ENCODE data around the gene TMEM222.

Gene TMEM222

DNA sequence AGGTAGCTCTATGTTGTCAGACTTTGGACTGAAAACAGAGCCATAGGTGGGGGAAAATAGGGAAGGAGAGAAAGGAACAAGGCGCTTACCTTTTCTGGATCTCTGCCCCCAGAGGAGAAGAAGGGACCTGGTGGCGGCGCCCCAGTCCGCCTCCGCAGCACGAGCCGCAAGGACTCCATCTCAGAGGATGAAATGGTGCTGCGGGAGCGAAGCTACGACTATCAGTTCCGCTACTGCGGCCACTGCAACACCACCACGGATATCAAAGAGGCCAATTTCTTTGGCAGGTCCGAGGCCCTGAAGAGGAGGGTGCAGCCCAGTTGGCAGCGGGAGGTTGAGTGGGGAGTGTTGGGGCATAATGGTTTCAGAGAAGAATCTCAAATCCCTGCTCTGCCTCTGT, 18.5 kb upstream of the TMEM222 start:
- DNase-seq: no peak

DNA sequence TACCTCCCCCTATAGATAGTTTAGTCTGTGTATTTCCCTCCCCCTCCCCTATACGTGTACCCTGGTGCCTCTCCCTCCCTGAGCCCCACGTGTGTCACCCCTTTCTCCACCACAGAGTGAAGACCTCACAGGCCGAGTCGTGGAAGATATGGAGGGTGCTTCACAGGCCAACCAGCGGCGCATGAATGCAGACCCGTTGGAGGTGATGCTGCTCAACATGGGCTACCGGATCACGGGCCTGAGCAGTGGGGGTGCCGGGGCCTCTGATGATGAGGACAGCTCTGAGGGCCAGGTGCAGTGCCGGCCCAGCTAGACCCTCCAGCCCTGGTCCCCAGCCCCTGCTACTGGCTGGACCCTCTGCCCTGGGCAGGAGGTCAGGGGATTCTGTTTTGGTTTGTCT, 15.9 kb upstream of the TMEM222 start:
- DNase-seq: no peak

DNA sequence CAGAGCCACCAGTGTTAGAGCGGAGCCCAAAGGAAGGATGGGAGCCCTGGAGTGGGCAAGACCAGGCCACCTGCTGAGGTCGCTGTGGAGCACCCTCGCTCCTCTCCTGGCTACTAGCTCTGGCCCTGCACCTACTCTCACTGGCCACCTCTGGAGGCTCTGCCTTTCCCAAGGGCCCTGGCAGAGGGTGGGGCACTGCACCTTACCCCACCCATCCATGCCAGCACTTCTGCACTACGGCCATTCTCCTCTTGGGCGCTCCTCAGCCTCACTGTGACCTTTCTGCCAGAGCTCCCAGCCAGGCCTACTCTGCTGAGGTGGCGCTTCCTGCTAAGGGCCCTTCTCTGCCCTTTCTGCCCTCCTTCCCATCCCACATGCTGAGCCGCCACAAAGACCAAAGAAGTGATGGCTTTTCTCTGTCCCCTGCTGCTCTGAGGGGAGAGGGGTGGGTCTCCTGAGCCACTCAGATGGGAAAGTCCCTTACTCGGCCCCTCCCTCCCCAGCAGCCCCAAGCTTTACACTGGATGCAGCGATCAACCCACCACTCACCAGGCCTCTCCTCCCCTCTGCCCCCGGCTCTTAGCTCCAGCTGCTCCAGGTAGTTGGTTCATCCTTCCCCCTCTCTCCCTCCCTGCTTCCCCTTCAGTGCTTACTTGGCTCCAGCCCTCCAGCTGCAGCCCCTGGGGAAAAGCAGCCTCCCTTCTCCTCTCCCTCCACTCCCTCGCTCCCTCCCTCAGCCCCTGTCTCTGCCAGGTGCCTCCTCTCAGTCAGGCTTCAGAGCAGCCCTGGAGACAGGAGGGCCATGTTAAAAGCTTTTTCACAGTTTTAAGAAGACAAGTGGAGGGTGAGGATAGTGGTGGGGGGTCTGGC, 14.8 kb upstream of the TMEM222 start:
- DNase-seq: peak; percentile 51

DNA sequence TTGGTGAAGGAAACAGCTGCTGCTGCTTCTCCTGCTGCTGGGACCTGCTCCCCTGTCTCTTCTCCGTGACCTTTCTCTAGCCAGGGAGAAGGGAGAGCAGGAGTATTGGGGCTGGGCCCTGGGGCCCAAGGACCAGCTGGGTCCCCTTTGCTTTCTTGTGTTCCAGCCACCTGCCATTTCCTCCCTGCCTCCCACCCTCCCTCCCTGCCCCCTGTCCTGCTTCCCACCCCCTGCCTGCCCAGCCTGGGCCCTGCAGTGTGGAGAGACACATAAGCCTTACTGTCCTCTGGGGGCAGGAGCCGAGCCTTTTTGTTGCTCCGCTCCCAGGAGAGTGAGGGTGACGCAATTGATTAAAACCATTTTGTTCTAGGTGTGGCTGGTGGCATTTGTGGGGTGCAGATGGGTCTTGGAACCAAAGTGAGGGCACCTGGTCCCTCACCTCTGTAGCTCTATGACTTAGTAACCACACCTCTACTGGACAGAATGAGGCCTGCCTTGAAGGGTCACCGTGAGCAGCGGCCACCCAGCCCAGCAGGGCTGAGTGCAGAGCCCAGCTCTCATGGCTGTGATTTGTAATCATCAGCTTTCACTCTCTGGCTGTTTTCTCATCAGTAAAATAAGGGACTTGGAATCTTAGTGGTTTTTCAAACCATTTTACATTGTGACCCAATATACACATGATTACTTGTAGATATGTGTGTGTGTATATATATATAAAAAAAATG, 13.9 kb upstream of the TMEM222 start:
- no peak for DNase-seq

DNA sequence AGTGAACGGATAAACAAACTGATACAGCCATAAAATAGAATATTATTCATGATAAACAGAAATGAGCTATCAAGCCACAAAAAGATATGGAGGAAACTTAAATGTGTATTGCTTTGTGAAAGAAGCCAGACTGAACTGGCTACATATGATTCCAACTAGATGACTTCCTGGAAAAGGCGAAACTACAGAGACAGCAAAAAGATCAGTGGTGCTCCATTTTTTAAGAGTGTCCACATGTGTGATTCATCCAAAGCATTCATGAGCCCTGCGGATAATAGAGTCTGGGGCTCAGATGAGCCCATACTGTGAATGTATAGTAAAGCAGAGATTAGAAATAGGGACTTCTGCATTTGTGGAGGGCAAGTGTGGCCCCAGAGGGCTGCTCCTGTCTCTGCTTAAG, 7.8 kb upstream of the TMEM222 start:
- no peak for DNase-seq

DNA sequence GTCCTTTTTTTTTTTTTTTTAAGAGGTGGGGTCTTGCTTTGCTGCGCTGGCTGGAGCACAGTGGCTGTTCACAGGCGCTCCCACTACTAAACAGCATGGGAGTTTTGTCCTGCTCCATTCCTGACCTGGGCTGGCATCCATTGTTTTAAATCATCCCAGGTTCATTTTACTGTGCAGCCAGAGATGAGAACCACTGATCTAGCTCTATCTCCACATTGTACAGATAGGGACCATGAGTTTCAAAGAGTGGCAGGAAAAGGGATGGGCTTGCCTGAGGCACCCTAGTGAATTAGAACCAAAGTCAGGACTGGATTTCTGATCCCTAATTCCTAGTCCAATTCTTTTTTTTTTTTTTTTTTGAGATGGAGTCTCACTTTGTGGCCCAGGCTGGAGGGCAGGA, 7.2 kb upstream of the TMEM222 start:
- DNase-seq: no peak

DNA sequence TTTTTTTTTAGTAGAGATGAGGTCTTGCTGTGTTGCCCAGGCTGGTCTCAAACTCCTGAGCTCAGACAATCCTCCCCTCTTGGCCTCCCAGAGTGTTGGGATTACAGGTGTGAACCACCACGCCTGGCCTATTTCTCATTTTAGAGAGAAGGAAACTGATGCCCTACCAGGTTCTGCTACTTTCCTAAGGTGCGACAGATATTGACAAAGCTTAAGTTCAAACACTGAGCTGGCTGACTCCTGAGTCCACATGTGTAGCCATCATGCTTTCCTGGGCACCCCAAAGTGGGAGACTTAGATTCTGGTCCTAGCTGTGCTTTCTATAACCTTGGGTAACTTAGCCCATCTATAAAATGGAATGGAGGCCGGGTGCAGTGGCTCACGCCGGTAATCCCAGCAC, 5.1 kb upstream of the TMEM222 start:
- no peak for DNase-seq

DNA sequence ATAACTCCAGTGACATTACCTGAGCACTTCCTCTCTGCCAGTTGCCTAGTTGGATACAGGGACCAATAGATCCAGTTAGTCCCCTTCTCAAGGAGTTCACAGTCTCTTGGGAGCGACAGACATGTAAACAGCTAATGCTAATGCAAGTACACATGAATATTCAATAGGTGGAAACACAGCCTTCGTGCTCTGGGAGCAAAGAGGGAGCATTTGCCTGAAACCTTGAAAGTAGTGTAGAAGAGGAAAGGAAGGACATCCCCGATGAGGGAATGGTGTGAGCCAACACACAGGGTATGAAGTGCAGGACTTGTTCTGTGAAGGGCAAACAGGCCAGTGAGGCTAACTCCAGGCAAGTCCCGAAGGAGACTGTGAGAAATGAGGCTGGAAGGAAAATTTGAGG, 3.8 kb upstream of the TMEM222 start:
- no peak for DNase-seq

DNA sequence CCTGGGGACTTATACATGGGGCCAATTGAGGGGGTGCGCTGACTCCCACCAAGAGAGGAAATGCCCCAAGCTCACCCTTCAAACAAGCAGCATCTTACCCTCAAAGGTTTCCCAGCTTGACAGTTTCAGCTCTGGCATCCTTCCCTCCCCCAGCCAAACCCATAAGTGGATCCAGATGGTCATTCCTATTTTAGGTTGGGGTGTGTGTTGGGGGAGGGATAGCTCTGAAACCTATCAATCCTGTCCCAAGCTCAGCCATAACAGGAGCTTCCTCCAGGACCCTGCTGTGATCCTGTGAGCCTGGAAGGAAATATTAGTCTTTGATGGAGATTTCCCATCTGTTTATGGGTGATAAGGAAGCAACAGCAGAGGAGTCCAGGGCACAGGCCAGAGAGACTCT, 3.4 kb upstream of the TMEM222 start:
- DNase-seq: no peak

DNA sequence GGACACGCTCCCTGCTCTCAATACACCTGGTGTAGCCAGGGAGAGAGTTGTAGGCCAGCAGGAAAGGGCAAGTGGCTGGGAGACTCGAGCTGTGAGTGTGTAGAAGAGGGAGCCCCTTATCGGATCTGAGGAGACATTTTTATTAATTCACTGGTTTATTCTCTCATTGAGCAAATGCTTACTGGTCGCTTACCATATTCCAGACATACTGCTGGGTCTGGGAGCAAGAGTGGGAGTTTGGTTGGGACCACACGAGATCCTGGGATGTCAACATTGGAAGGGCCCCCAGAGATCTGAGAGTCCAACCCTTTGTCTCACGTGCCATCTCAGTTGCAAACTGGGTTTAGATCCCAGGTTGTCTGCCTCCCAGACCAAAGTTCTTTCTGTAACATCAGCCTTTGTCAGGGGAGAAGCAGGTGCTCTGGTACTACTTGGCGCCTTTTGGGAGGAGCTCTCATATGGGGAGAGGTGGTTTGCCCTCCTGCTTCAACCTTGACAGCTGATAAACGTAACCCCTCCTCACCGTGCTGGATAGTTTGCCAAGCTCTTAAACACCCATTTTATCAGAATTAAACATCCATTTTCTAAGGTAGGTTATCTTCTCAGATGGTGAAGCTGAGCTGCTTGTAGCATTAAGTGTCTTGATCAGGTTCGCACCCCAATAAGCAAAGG, 742 bp downstream of the TMEM222 start:
- no peak for DNase-seq

DNA sequence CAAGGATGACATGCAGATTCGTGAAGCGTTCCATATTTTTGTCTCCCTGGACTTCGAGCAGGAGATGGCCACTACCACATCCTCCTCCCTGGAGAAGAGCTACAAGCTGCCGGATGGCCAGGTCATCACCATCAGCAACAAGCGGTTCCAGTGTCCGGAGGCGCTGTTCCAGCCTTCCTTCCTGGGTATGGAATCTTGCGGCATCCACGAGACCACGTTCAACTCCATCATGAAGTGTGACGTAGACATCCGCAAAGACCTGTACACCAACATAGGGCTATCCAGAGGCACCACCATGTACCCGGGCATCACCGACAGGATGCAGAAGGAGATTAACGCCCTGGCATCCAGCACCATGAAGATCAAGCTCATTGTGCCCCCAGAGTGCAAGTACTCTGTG, 3.3 kb downstream of the TMEM222 start:
- DNase-seq: no peak

DNA sequence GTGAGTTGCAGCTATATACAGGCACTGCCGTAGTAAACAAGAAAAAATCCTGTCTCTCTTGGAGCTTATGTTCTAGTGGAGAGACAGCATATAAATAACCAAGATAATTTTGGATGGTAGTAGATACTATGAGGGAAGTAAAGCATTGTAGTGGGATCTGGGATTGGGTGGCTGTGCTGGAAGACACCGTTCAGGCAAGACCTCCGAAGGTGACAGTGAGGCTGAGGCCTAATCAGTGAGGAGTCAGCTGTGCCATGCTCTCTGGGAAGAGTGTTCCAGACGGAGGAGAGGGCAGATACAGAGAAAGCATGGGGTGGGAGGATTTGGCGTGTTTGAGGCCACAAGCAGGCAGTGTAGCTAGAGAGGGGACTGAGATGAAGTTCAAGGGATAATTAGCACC, 6.0 kb downstream of the TMEM222 start:
- no peak for DNase-seq

DNA sequence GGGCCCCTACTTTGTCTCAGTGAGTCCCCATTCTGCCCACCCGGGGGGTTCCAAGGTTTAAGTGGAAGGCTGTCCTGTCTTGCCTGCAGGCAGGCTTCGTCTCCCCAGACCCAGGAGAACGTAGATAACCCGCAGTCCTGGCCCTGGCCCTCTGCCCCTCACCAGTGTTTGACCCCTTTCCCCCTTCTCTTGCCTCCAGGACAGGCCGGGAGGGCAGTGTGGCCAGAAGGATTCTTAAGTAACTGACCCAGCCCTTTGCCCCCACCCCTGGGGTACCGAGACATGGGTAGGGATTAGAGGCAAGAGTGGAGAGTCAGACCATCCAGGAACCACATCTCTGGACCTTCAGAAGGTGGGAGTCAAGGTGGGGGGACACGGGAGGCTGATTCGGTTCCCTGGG, 8.8 kb downstream of the TMEM222 start:
- DNase-seq: no peak

DNA sequence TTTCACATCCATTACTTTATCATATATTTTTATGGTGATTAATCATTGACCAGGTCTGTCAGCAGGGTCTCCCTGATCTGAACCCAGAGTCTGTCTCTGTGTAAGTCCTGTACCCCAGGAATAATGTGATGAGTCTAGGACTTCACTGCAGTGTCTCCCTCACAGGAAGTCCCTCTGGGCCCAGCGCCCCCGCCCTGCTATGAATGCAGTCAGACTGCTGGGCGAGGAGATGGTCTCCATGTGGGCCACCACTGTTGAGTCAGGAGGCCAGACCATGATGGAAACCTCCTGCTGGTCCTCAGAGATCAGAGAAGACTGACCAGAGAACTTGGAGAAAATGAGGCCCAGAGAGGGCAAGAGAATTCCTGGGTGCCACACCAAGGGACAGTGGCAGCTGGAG, 9.5 kb downstream of the TMEM222 start:
- no peak for DNase-seq

DNA sequence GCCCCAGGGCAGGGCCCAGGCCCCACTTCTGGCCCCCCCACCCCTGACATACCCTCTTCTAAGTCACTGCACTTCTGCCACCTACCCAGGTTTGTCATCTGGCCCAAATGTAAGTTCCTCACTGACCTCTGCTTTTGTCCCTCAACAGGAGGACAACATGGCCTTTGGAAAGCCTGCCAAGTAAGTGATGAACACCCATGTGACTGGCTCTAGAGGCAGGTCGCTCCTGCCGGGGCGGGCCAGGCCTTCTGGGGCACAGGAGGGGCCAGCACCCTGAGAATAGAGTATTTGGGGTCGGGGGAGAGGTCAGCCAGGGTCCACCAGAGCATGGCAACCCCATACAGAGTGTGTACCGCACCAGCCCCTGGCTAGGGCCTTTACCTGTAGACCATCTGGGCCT, 10.0 kb downstream of the TMEM222 start:
- DNase-seq: no peak

DNA sequence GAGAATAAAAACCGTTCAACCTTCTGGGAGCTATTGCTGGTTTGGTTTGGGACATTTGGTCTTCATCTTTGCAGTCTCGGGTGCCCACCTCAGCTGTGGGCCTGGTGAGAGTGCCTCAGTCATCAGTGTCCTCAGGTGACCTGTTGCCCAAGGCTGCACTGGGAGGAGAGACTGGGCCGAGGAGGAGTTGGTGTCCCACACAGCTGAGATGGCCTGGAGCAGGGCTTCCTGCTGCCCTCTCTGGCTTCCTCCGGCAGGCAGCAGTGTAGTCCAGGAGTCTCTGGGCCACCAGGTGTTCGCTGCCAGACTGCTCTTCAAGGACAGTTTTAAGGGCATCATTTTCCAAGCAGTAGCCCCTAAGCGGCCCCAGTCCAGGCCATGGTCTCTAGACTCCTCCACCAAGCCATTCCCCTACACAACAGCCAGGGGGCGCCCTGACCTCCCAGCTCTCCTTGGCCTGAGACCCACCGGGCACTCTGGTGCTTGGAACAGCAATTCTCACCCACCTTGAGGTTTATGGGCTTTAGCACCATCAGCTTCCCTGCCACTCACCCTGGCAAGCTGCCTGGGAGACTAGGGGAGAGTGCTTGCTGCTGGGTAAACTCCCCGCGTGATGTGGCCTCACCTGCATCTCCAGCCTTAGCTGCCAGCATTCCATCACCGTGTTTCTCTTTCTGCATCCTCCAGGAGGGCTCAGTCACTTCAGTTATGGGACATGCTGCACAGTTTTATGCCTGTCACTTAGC, 10.7 kb downstream of the TMEM222 start:
- no peak for DNase-seq

DNA sequence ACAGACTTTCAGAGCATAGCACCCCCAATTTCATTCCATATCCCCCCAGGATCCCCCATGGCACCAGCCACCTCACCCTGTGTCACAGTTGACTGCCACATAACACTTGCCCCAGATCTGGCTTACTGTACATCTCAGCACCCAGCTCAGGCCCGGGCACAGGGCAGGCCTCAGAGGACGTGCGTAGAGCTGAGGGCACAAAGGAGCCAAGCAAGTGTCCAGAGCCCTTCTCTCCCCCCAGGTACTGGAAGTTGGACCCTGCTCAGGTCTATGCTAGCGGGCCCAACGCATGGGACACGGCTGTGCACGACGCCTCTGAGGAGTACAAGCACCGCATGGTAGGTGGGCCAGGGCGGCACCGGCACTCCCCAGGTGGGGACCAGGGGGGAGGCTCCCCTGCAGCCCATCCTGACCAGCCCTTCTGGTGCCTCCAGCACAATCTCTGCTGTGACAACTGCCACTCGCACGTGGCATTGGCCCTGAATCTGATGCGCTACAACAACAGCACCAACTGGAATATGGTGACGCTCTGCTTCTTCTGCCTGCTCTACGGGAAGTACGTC, 11.8 kb downstream of the TMEM222 start:
- no peak for DNase-seq

DNA sequence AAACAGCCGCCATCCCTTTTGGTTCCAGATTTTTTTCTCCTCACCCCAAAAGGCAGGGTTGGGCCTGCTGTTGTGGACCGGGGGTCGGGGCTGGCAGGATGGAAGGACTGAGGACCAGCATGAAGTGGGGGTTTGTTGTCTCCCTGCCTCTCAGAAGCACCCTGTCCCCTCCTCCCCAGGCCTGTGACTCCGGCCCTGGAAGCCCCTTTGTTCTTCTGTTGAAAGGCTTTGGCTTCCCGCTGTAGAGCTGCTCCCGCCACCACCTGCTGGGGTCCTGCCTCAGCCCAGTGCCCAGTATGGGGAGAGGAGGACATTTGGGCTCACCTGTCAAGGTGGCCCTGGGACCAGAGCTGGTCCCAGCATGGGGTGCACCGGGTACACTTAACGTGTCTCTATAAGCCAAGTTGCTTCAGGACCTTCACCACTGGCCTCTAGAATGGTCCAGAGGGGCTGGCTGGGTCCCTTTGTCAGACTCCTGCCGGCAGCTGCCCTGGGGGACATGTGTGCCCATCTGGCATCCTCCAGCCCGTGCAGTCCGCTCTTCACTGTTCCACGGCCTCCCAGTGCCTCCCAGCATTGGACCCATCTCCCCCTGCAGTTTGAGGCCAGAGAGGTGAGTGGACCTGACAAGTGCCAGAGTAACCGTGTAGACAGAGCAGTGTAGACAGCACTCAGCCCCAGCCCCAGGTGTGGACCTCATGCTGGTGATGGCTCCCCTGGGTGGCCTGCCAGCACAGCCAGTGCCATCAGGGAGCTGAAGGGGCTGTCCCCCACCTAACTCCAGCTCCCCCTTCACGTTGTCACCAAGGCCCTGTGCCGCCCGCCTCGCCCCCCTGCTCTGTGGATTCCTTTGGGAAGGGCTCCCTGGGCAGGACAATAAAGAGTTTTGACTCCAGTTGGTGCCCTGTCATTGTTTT, 13.8 kb downstream of the TMEM222 start:
- DNase-seq: no peak

DNA sequence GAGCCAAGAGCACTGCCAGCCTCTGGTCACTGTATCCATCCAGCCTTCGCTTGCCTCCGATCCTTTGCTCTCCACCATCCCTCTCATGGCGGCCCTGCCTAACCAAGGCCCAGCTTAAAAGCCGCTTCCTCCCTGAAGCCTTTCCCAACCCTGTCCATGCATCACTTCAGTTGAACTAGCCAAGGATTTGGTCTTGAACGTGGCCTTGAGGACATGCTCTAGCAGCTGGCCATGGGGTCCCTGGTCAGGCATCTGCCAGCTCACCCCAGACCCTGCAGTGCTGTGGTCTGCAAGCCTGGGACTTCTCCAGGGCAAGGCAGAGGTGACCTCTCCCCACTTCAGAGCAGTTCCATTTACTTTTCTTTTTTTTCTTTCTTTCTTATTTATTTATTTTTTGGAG, 14.8 kb downstream of the TMEM222 start:
- DNase-seq: no peak

DNA sequence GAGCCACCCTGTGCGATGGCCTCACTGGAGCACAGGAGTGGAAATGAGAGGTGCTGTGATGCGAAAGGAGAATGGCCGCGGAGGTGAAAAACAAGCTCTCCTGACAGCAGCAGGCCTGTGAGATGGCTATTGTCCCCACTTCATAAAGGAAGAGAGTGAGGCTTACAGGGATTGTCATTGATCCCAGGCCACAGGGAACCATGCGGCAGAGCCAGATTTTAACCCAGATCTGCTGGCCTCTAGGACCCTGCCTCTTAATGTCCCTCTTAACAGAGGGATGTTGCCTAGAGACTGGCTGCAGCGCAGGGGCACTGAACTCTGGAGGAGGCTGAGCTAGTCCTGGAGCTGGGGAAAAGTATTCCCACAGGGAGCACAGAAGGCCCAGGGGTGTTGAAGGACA, 16.8 kb downstream of the TMEM222 start:
- DNase-seq: no peak

DNA sequence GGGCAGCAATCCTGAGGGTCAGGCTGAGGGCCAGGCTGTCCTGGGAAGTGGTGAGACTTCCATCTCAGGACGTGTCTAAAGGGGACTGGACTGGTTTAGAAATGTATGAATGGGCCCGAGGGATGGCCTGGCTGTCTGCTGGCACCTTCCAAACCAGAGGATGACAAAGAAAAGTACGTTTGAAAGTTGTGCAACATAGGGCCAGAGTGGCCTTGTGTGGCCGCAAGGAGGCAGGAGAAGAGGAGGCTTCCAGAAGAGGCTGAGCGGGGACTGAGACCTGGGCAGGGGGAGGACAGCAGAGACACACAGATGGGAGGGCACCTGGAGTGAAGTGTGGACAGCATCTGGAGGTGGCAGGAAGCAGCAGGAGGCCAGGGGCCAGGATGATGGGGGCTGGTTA, 17.2 kb downstream of the TMEM222 start:
- DNase-seq: no peak

Data from right kidney (tissue), 1 donor.